CD4-positive, alpha-beta T cell treated with Interleukin-6 at 100 ng/mL for 8 hours (primary cell): Measurements from ENCODE around the gene VPS39.

ENCODE experiments used
- DNase-seq: peaks from one replicate; pipeline ENCODE4 v3.0.0-alpha.2; 2020; ENCODE audit warnings: mixed read lengths, low spot score

Gene VPS39

GRCh38 chr15:42146551-42147430 lies 61.3 kb downstream of the VPS39 start:
- DNase-seq = no peak

- DNase-seq = no peak
These were observed 62.3 kb downstream of the VPS39 start for GRCh38 chr15:42145546-42146455.

GRCh38 chr15:42144841-42145375 lies 63.2 kb downstream of the VPS39 start:
- no peak for DNase-seq

- no peak for DNase-seq
These were observed 64.1 kb downstream of the VPS39 start for GRCh38 chr15:42143866-42144625.

- no peak for DNase-seq
These were observed 64.7 kb downstream of the VPS39 start for GRCh38 chr15:42143356-42143755.

GRCh38 chr15:42141795-42142667 lies 66.1 kb downstream of the VPS39 start:
- no peak for DNase-seq

- no peak for DNase-seq
These were observed 66.9 kb downstream of the VPS39 start for GRCh38 chr15:42141246-42141645.

- no peak for DNase-seq
These were observed 67.6 kb downstream of the VPS39 start for GRCh38 chr15:42140383-42141070.

GRCh38 chr15:42139596-42139995 lies 68.5 kb downstream of the VPS39 start:
- DNase-seq = no peak

GRCh38 chr15:42138968-42139386 lies 69.1 kb downstream of the VPS39 start:
- DNase-seq = no peak

- DNase-seq = no peak
These were observed 69.7 kb downstream of the VPS39 start for GRCh38 chr15:42138411-42138810.

GRCh38 chr15:42137461-42138261 lies 70.4 kb downstream of the VPS39 start:
- peak; percentile 10 for DNase-seq

- no peak for DNase-seq
These were observed 71.6 kb downstream of the VPS39 start for GRCh38 chr15:42136513-42136912.

GRCh38 chr15:42135351-42135750 lies 72.8 kb downstream of the VPS39 start:
- DNase-seq = no peak

GRCh38 chr15:42134617-42135245 lies 73.4 kb downstream of the VPS39 start:
- no peak for DNase-seq

GRCh38 chr15:42133886-42134502 lies 74.1 kb downstream of the VPS39 start:
- DNase-seq = peak; percentile 18

- no peak for DNase-seq
These were observed 74.7 kb downstream of the VPS39 start for GRCh38 chr15:42133356-42133755.
